Measurements from ENCODE around the gene PLA2G2F.

PLA2G2F gene

GRCh38 chr1:20148571-20149500, 9.7 kb downstream of the PLA2G2F start:
- DNase-seq (ENCODE audit: low read depth, low spot score): no peak
- TF ChIP-seq CTCF (IDR thresholded peaks at IDR 0.05; ENCODE audit: low read depth, low read length): no peak

GRCh38 chr1:20149601-20150325, 10.6 kb downstream of the PLA2G2F start:
- no peak overlapping the region for H3K4me3 ChIP-seq (ENCODE audit: low read depth, low read length)
- no peak for TF ChIP-seq CTCF (IDR thresholded peaks at IDR 0.05; ENCODE audit: low read depth, low read length)
- in situ Hi-C loops (cut with HindIII; ENCODE audit: low sequenced_read_pairs): no loop called here
- DNase-seq (ENCODE audit: low read depth, low spot score): no peak

More at GRCh38 chr1:20148571-20149500, 9.7 kb downstream of the PLA2G2F start:
- in situ Hi-C loops (cut with HindIII; ENCODE audit: low sequenced_read_pairs): no loop called here
- no peak overlapping the region for H3K4me3 ChIP-seq (ENCODE audit: low read depth, low read length)

GRCh38 chr1:20150326-20150705, 11.2 kb downstream of the PLA2G2F start:
- in situ Hi-C loops (cut with HindIII; ENCODE audit: low sequenced_read_pairs): no loop called here
- DNase-seq (ENCODE audit: low read depth, low spot score): no peak
- H3K4me3 ChIP-seq (ENCODE audit: low read depth, low read length): no peak overlapping the region
- no peak for TF ChIP-seq CTCF (IDR thresholded peaks at IDR 0.05; ENCODE audit: low read depth, low read length)

- H3K4me3 ChIP-seq (ENCODE audit: low read depth, low read length): no peak overlapping the region
- TF ChIP-seq CTCF (IDR thresholded peaks at IDR 0.05; ENCODE audit: low read depth, low read length): no peak
- in situ Hi-C loops (cut with HindIII; ENCODE audit: low sequenced_read_pairs): no loop called here
- DNase-seq (ENCODE audit: low read depth, low spot score): no peak
These were observed 11.8 kb downstream of the PLA2G2F start for GRCh38 chr1:20150969-20151368.

- peak; percentile 84 for TF ChIP-seq CTCF (IDR thresholded peaks at IDR 0.05; ENCODE audit: low read depth, low read length)
- peak; percentile 59 for DNase-seq (ENCODE audit: low read depth, low spot score)
- H3K4me3 ChIP-seq (ENCODE audit: low read depth, low read length): peak overlapping the region; percentile 30
- in situ Hi-C loops (cut with HindIII; ENCODE audit: low sequenced_read_pairs): no loop called here
These were observed 12.9 kb downstream of the PLA2G2F start for GRCh38 chr1:20151906-20152598.

- no peak for DNase-seq (ENCODE audit: low read depth, low spot score)
- H3K4me3 ChIP-seq (ENCODE audit: low read depth, low read length): no peak overlapping the region
- TF ChIP-seq CTCF (IDR thresholded peaks at IDR 0.05; ENCODE audit: low read depth, low read length): no peak
- in situ Hi-C loops (cut with HindIII; ENCODE audit: low sequenced_read_pairs): no loop called here
These were observed 13.4 kb downstream of the PLA2G2F start for GRCh38 chr1:20152599-20152930.
